ENCODE measurements around the gene UBAC2. TPM values are rescaled to one million over a fixed set of nuclear protein-coding genes. Genes with fewer than 3 reads are reported as not detected.

The UBAC2 gene
- total and polyA plus RNA-seq, 10 donors = 49.3 to 82.1 (median 66.2) TPM

GRCh38 chr13:99363391-99363790, 162.7 kb downstream of the UBAC2 start:
- Histone ChIP-seq H3K4me1 (peaks cover 27 to 98% (median 79%) of the 10 kb centered on the region in 6 donors), H3K27ac (peak overlapping the region in 5 of 8 donors; percentile 5 to 92 (median 88)), H3K36me3 (peaks cover 0 to 35% (median 2%) of the 10 kb centered on the region in 6 donors), H3K4me3 (no peak overlapping the region), H3K27me3 (replicated peaks in 1 of 7) (no peaks in the 10 kb centered on the region), H3K9me3 (no peaks in the 10 kb centered on the region)
- 92 to 98% (median 94%) methylated on average over 7 of the region's 7 CpGs for WGBS, 5 donors
- intact Hi-C loops (cut with DNase I; ENCODE audit: low total_unique reads) = no loop called here
- TF ChIP-seq POLR2AphosphoS5 (IDR thresholded peaks at IDR 0.05) (no peak), CTCF (IDR thresholded peaks at IDR 0.05 in 8 of 11, conservative IDR thresholded peaks at IDR 0.05 in 3 of 11) (no peak), POLR2A (IDR thresholded peaks at IDR 0.05) (no peak)
- no peak for DNase-seq

DNA sequence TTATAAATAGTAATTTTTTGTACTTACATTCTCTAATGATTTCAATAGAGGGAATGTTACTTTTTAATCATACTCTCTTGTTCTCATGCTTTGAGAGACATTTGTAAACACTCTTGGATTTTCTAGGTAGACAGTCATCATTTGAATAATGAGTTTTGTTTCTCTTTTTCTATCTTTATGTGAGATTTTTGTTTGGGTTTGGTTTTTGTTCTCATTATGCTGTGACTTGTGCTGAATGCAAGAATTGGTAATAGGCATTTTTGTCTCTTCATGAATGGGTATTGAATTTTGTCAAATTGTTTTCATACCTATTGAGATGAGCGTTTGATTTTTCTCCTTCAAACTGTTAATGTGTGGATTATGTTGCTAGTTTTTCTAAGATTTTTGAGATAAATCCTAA, 163.3 kb downstream of the UBAC2 start:
- TF ChIP-seq POLR2A (IDR thresholded peaks at IDR 0.05) = no peak
- no peak for TF ChIP-seq CTCF (IDR thresholded peaks at IDR 0.05 in 8 of 11, conservative IDR thresholded peaks at IDR 0.05 in 3 of 11)
- no peak for TF ChIP-seq POLR2AphosphoS5 (IDR thresholded peaks at IDR 0.05)
- peak overlapping the region in 5 of 8 donors; percentile 5 to 92 (median 88) for H3K27ac ChIP-seq
- H3K27me3 ChIP-seq (replicated peaks in 1 of 7) = no peaks in the 10 kb centered on the region
- H3K9me3 ChIP-seq = no peaks in the 10 kb centered on the region
- 77 to 88% (median 82%) methylated on average over 1 of the region's 1 CpG for WGBS, 5 donors
- peaks cover 26 to 98% (median 75%) of the 10 kb centered on the region in 6 donors for H3K4me1 ChIP-seq
- no peak for DNase-seq
- H3K4me3 ChIP-seq = no peak overlapping the region
- intact Hi-C loops (cut with DNase I; ENCODE audit: low total_unique reads) = no loop called here
- H3K36me3 ChIP-seq = peaks cover 0 to 34% (median 2%) of the 10 kb centered on the region in 6 donors

DNA sequence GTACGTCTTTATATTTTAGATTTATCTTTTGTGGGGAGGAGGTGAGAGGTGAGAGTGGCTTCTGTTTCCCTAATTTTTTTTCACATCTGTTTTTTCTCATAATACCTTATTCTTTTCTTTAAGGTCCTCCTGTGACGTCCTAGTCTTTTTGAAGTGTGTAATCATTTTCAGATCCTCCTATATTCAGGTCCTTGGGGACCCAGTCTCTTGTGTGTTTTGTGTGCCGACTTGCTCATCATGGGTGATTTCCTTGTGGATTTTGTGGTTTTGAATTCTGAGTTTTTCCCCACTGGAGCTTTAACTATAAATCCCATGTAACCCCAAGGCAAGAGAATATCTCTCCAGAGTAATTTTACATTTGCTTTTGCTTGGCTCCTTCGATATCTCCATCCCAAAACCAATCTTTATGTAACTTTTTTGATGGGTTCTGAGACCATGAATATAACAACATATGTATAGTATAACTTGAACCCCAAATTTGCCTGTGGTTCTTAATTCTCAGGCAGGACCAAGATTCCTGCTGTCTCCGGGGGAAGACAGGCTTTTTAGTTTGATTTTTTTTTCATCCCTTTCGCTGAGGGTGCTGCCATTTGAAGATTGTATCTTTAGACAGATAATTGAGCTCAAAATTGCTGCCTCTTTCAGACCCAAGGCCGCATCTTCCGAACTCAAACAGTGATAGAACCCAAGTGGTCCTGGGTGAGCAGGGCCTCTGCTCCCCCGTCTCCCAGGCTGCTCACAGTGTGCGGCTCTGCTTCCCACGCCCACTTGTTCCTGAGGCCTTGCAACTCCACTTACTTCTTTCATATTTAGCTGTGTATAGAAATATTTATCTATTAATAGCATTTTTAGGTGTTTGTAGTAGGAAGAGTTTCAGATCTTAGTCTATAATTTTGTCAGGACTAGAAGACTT, 165.7 kb downstream of the UBAC2 start:
- TF ChIP-seq POLR2A (IDR thresholded peaks at IDR 0.05) (no peak), CTCF (IDR thresholded peaks at IDR 0.05 in 8 of 11, conservative IDR thresholded peaks at IDR 0.05 in 3 of 11) (no peak), POLR2AphosphoS5 (IDR thresholded peaks at IDR 0.05) (no peak)
- Histone ChIP-seq H3K4me1 (peaks cover 18 to 94% (median 57%) of the 10 kb centered on the region in 6 donors), H3K4me3 (no peak overlapping the region), H3K9me3 (no peaks in the 10 kb centered on the region), H3K27me3 (replicated peaks in 1 of 7) (no peaks in the 10 kb centered on the region), H3K36me3 (peaks cover 0 to 38% (median 9%) of the 10 kb centered on the region in 6 donors), H3K27ac (peak overlapping the region; percentile 14 to 66 (median 54))
- WGBS, 5 donors = 64 to 86% (median 79%) methylated on average over 11 of the region's 11 CpGs
- intact Hi-C loops (cut with DNase I; ENCODE audit: low total_unique reads) = no loop called here
- no peak for DNase-seq

DNA sequence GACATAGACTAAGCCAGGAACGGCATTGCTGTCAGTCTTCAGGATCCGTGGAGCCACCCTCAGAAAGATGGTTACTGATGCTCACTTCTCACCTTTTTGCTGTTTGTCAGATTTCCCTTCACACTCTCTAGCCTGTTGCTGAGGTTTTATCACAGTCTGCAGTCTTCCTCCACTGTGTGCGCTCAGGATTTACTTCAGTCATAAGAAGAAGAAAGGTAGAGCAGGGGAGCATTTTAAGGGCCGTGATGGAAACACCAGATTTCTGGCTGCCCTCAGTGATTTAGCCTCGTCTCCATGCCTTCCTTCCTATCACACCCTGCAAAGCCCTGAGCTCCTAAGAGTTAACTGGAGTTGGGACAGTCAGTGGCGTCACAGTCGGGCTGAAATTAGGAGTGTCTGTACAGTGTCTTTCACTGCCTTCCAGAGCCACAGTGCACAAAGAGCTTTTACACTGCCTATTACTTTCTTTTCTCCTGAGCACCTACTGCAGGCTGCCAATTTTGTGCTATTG, 166.5 kb downstream of the UBAC2 start:
- intact Hi-C loops (cut with DNase I; ENCODE audit: low total_unique reads) = no loop called here
- no peak for DNase-seq
- peaks cover 15 to 94% (median 56%) of the 10 kb centered on the region in 6 donors for H3K4me1 ChIP-seq
- no peaks in the 10 kb centered on the region for H3K27me3 ChIP-seq (replicated peaks in 1 of 7)
- 75 to 81% (median 76%) methylated on average over 7 of the region's 7 CpGs for WGBS, 5 donors
- H3K36me3 ChIP-seq = peaks cover 0 to 43% (median 9%) of the 10 kb centered on the region in 6 donors
- H3K27ac ChIP-seq = peak overlapping the region; percentile 14 to 66 (median 54)
- H3K4me3 ChIP-seq = no peak overlapping the region
- TF ChIP-seq CTCF (IDR thresholded peaks at IDR 0.05 in 8 of 11, conservative IDR thresholded peaks at IDR 0.05 in 3 of 11) (no peak), POLR2A (IDR thresholded peaks at IDR 0.05) (no peak), POLR2AphosphoS5 (IDR thresholded peaks at IDR 0.05) (no peak)
- no peaks in the 10 kb centered on the region for H3K9me3 ChIP-seq

All from spleen (tissue), 11 donors.